Urinary bladder (tissue), 4 donors: ENCODE data around the gene LYAR. TPM values are rescaled to one million over a fixed set of nuclear protein-coding genes. Genes with fewer than 3 reads are reported as not detected.

Experiments used
- DNase-seq: peaks from one replicate; pipeline ENCODE4 v3.0.0-alpha.2; 2015; ENCODE audit errors: extremely low spot score
- H3K27ac ChIP-seq: one replicate; pipeline ENCODE4 v1.5.1; 2013; ENCODE audit warnings: low read depth, mild to moderate bottlenecking, moderate library complexity
- H3K36me3 ChIP-seq: one replicate; pipeline ENCODE4 v1.6.1; 2013; ENCODE audit warnings: mild to moderate bottlenecking, moderate library complexity; ENCODE audit not compliant: insufficient read depth
- H3K4me1 ChIP-seq: one replicate; pipeline ENCODE4 v1.6.1; 2013; ENCODE audit warnings: mild to moderate bottlenecking, moderate library complexity; ENCODE audit not compliant: insufficient read depth
- H3K4me3 ChIP-seq: one replicate; pipeline ENCODE4 v1.5.1; 2013; ENCODE audit warnings: low read depth, low read length
- WGBS: extraction: QIAGEN DNeasy Blood & Tissue Kit; methylation state at CpG from one replicate; pipeline ENCODE4 v1.1.7; 2013; 5-methylcytosine and 5-hydroxymethylcytosine counted together
- polyA plus RNA-seq: library from polyadenylated mRNA; stranded (reverse); fragments of 200-250 nt; gene quantifications from one replicate; pipeline ENCODE4 v1.2.3, GENCODE V29; 2013
- total RNA-seq: library from RNA; depleted of rRNA; stranded (reverse); fragments of >200 nt; gene quantifications from one replicate; pipeline ENCODE4 v1.2.3, GENCODE V29; 2014
- donor health status: healthy with polysubstance abuse.
- donor health status: healthy.

The LYAR gene, protein sequence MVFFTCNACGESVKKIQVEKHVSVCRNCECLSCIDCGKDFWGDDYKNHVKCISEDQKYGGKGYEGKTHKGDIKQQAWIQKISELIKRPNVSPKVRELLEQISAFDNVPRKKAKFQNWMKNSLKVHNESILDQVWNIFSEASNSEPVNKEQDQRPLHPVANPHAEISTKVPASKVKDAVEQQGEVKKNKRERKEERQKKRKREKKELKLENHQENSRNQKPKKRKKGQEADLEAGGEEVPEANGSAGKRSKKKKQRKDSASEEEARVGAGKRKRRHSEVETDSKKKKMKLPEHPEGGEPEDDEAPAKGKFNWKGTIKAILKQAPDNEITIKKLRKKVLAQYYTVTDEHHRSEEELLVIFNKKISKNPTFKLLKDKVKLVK
- 9.1 TPM for total RNA-seq
- 14.2 TPM for polyA plus RNA-seq

GRCh38 chr4:4289941-4290850 is at the start of gene LYAR, which contains the start of gene ZBTB49:
TSS of gene LYAR (minus strand) at chr4:4290154. CDS start at chr4:4283742, 6,412 bp downstream.
TSS of gene ZBTB49 (plus strand) at chr4:4290251. CDS start at chr4:4299946, 9,695 bp downstream.
- no peaks in the 10 kb centered on the region for H3K36me3 ChIP-seq
- H3K27ac ChIP-seq, result peak within 1 kb of the TSS; percentile 49
- H3K4me3 ChIP-seq, result peak within 1 kb of the TSS; percentile 80
- under 1% methylated on average over 77 of the region's 77 CpGs for WGBS
- no peaks in the 10 kb centered on the region for H3K4me1 ChIP-seq
- DNase-seq, result peak; percentile 62

DNA sequence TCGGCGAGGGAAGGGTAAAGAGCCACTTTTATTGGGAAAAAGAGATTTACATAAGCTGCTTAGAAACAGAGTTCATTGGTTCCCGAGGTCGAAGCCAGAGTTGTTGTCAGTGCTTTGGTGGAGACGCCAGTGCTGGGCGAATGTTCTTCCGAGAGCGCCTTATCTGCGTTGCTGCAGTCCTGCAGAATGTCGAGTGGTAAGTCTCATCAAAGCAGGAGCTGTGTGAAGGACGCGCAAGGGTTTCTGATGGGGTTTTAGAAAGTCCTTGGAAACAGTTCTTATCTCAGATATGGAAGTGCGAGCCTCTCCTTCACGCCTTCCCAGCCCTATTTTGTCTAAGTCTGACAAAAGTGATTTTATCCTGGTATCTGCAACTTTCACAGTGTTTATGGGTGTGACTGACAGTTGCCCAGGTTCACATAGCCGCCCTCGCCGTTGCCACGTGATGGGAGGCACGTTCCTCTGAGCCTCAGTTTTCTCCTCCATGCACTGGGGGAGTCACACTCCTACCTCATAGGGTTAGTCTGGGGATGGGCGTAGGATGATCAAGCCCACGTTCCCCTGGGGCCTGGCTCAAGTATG is 49.6 kb upstream of the LYAR start:
- no peaks in the 10 kb centered on the region for H3K4me1 ChIP-seq
- H3K36me3 ChIP-seq, result no peaks in the 10 kb centered on the region
- 17% methylated on average over 21 of the region's 21 CpGs for WGBS
- no peak for DNase-seq
- no peak overlapping the region for H3K27ac ChIP-seq
- H3K4me3 ChIP-seq, result no peak overlapping the region

DNA sequence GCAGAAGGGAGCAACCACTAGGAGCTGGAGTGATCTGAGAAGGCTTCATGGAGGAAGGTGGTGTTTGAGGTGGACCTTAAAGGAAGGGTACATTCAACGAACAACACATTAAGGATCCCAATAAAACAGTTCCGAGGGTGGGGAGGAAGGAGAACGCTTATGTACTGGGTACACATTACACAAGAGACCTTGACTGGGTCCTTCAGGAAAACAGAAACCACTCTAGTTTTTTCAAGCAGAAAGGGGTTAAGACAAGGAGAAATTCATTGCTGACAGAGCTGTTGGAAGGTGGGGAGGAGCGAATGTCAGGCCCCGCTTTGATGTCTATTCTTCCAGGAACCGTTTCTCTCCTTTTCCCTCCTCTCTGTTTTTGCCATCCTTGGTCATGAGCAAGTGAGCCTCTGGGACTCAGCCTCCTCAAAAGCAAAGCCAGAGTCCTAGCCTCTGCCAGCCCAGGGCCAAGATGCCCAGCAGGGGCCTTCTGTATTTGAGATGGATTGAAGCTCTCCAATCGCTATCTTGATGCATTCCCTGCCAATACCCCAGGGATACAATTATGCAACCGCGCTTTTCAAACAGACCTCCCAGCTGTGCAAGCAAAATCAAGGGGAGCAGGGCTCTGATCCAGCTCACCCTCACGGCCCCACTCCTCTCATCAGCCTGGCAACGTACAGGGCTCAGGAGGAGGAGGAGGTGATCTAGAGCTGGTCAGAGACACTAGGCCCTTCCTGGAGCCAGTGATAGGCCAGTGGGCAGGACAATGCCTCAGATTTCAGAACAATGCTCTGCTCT is 48.5 kb upstream of the LYAR start:
- no peak for DNase-seq
- no peaks in the 10 kb centered on the region for H3K4me1 ChIP-seq
- no peak overlapping the region for H3K4me3 ChIP-seq
- no peaks in the 10 kb centered on the region for H3K36me3 ChIP-seq
- no peak overlapping the region for H3K27ac ChIP-seq
- 67% methylated on average over 11 of the region's 11 CpGs for WGBS

DNA sequence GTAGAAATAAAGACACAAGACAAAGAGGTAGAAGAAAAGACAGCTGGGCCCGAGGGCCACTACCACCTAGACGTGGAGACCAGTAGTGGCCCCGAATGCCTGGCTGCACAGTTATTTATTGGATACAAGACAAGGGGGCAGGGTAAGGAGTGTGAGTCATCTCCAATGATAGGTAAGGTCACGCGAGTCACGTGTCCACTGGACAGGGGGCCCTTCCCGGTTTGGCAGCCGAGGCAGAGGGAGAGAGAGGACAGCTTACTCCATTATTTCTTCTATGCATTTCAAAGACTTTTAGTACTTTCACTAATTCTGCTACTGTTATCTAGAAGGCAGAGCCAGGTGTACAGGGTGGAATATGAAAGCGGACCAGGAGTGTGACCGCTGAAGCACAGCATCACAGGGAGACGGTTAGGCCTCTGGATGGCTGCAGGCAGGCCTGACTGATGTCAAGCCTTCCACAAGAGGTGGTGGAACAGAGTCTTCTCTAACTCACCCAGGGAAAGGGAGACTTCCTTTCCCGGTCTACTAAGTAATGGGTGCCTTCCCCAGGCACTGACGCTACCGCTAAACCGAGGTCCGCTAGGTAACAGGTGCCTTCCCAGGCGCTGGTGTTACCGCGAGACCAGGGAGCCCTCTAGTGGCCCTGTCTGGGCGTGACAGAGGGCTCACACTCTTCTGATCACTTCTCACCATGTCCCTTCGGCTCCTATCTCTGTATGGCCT is 45.0 kb upstream of the LYAR start:
- no peaks in the 10 kb centered on the region for H3K4me1 ChIP-seq
- DNase-seq, result no peak
- H3K4me3 ChIP-seq, result no peak overlapping the region
- H3K27ac ChIP-seq, result no peak overlapping the region
- H3K36me3 ChIP-seq, result no peaks in the 10 kb centered on the region
- WGBS, result 52% methylated on average over 21 of the region's 21 CpGs

DNA sequence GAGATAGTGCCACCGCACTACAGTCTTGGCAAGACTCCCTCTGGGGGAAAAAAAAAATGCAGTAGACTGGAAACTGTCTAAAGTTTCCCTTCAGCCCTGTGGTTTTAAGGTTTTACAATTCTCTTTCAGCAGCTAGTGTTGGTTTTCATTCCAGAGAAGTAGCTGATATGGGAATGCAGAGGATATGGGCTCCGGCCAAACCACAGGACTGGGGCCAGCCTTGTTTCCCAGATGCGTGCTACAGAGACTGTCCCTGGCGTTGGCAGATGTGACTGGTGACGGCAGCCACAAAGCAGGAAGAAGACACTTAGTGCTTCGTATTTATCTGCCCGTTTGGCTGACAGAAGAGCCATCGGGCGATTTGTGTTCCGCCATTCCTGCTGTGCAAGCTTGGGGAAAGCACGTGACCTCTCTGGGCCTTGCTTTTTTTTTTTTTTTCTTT is 43.3 kb upstream of the LYAR start:
- 35% methylated on average over 11 of the region's 11 CpGs for WGBS
- Histone ChIP-seq H3K4me1 (no peaks in the 10 kb centered on the region), H3K36me3 (no peaks in the 10 kb centered on the region), H3K27ac (no peak overlapping the region), H3K4me3 (no peak overlapping the region)
- no peak for DNase-seq

DNA sequence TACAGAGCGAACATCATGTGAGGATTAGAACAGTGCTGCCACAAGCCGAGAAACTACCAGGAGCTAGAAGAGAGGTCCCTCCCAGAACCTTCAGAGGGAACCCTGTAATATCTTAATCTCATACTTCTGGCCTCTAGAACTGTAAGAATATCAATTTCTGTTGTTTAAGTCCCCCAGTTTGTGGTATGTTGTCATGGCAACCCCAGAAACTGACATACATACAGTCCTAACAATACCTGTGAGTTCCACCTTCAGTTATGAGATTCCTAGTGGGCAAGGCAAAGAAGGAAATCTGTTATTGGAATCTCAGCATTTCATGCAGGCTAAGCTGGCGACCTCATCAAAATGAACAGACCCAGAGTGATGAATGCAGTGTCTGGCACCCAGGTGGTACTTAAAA is 42.6 kb upstream of the LYAR start:
- Histone ChIP-seq H3K36me3 (no peaks in the 10 kb centered on the region), H3K4me1 (no peaks in the 10 kb centered on the region), H3K27ac (no peak overlapping the region), H3K4me3 (no peak overlapping the region)
- DNase-seq, result no peak
- WGBS, result 87% methylated on average over 3 of the region's 3 CpGs

GRCh38 chr4:4330794-4331193 is 40.8 kb upstream of the LYAR start:
- 82% methylated on average over 5 of the region's 5 CpGs for WGBS
- no peaks in the 10 kb centered on the region for H3K36me3 ChIP-seq
- no peak overlapping the region for H3K4me3 ChIP-seq
- no peak overlapping the region for H3K27ac ChIP-seq
- no peaks in the 10 kb centered on the region for H3K4me1 ChIP-seq
- no peak for DNase-seq

- H3K4me1 ChIP-seq, result no peaks in the 10 kb centered on the region
- H3K27ac ChIP-seq, result no peak overlapping the region
- no peak overlapping the region for H3K4me3 ChIP-seq
- no peaks in the 10 kb centered on the region for H3K36me3 ChIP-seq
- no peak for DNase-seq
- 93% methylated on average over 10 of the region's 10 CpGs for WGBS
These were observed 39.5 kb upstream of the LYAR start for GRCh38 chr4:4329496-4329895.

- Histone ChIP-seq H3K4me1 (no peaks in the 10 kb centered on the region), H3K36me3 (no peaks in the 10 kb centered on the region), H3K4me3 (no peak overlapping the region), H3K27ac (no peak overlapping the region)
- 89% methylated on average over 4 of the region's 4 CpGs for WGBS
- DNase-seq, result no peak
These were observed 38.9 kb upstream of the LYAR start for GRCh38 chr4:4328840-4329239.

DNA sequence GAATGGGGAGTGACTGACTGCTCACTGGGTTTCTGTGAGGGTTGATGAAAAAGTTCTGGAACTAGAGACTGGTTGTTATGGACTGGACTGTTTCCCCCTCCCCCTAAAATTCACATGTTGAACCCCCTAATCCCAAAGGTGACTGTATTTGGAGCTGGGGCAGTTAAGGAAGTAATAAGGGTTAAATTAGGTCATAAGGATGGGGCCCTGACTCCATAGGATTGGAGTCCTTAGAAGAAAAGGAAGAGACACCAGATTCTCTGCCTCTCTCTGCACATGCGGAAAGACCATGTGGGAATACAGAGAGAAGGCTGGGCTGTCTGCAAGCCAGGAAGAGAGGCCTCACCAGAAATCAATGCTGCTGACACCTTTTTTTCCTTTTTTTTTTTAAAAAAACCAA is 38.3 kb upstream of the LYAR start:
- H3K27ac ChIP-seq, result no peak overlapping the region
- no peak overlapping the region for H3K4me3 ChIP-seq
- H3K4me1 ChIP-seq, result no peaks in the 10 kb centered on the region
- 100% methylated on average over 1 of the region's 1 CpG for whole genome bisulfite sequencing
- H3K36me3 ChIP-seq, result no peaks in the 10 kb centered on the region
- no peak for DNase-seq

- Histone ChIP-seq H3K36me3 (no peaks in the 10 kb centered on the region), H3K4me1 (no peaks in the 10 kb centered on the region), H3K4me3 (no peak overlapping the region), H3K27ac (no peak overlapping the region)
- no peak for DNase-seq
- WGBS, result 32% methylated on average over 22 of the region's 22 CpGs
These were observed 37.7 kb upstream of the LYAR start for GRCh38 chr4:4327652-4328121.

- DNase-seq, result no peak
- Histone ChIP-seq H3K27ac (no peak overlapping the region), H3K4me1 (no peaks in the 10 kb centered on the region), H3K4me3 (no peak overlapping the region), H3K36me3 (no peaks in the 10 kb centered on the region)
- WGBS, result 97% methylated on average over 4 of the region's 4 CpGs
These were observed 36.2 kb upstream of the LYAR start for GRCh38 chr4:4326166-4326565.
